Stimulated activated CD4-positive, alpha-beta T cell treated with anti-CD3 and anti-CD28 coated beads, Interleukin-4, amount 100 ng/mL, for 1 hour (primary cell): ENCODE results near the gene ERRFI1.
"Not testable (repeated sequence)": the region's sequence is repeated elsewhere in the genome, so short reads cannot be mapped to it uniquely, and the experiment has no call there.

Source experiments
- DNase-seq: peaks from one replicate; pipeline ENCODE4 v3.0.0-alpha.2; 2020

The ERRFI1 gene

GRCh38 chr1:7963841-7964240, 62.3 kb downstream of the ERRFI1 start:
- not testable (repeated sequence) for DNase-seq

GRCh38 chr1:7963378-7963730, 62.8 kb downstream of the ERRFI1 start:
- DNase-seq, result not testable (repeated sequence)

GRCh38 chr1:7962636-7963377, 63.3 kb downstream of the ERRFI1 start:
- DNase-seq, result no peak

GRCh38 chr1:7962014-7962335, 64.1 kb downstream of the ERRFI1 start:
- no peak for DNase-seq
